PC-3 (cell line): ENCODE results near the gene NHERF2.

Experiments
- CTCF ChIP-seq: fragments of 300-600 bp; sonication (generic); conservative IDR thresholded peaks from 2 replicates; pipeline ENCODE4 v1.5.1; 2017; ENCODE audit warnings: antibody characterized with exemption, low read depth, mild to moderate bottlenecking, low read length
- EZH2 ChIP-seq: fragments of 300-600 bp; sonication (generic); IDR thresholded peaks from one replicate; pipeline ENCODE4 v1.6.1; 2017; ENCODE audit warnings: antibody characterized with exemption, mild to moderate bottlenecking, low read length; ENCODE audit not compliant: unreplicated experiment

- TF ChIP-seq CTCF: 0 out of 2 replicates have a peak, but pooled peaks have one; percentile 17
- no peak for TF ChIP-seq EZH2
Measured at GRCh38 chr16:2027024-2028010, 615 bp downstream of the NHERF2 start.
